ENCODE data around the gene AKAP7.
"Not testable (repeated sequence)": the region's sequence is repeated elsewhere in the genome, so short reads cannot be mapped to it uniquely, and the experiment has no call there.

Gene AKAP7

DNA sequence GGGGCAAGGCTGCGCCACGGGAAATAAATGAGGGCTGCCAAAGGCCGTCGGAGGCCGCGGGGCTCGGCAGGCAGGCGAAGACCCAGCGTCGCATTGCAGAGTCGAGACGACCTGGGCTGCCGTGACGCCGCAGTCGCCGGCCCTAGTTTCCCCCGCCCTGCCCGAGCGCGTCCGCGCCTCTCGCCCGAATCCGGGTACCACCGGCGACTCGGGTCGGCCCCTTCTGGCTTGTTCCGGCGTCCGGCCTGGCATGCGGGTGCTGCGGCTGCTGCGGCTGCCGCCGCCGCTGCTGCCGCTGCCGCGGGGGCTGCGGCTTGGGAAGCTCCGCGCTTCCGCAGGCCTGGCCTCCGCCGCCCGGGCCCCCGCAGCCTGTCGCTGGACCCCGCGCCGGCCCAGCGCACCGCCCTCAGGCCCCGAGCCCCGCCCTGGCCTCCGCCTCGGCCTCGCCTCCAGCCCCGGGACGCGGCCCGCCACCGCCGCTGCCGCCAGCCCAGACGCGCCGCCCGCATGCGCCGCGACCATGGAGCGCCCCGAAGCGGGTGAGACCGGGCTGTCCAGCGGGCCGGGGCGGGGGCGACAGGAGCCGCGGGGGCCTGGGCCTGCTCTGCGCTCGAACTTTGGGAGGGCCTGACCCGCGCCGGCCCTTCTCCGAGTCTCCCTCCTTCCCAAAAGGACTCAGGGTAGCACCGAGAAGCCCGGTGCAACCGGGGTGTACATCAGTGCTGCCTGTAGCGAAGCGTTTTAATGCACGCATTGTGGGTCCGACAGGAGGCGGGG is at the start of gene AKAP7:
Gene AKAP7 (plus strand): TSS at position 224 of the 777 bp plus-strand sequence. CDS start 297 bp downstream, at position 521.
- Mint-ChIP-seq H3K4me1 (peaks cover 30% of the 10 kb centered on the region), H3K27me3 (no peaks in the 10 kb centered on the region)

GRCh38 chr6:131090339-131090738 is 44.9 kb upstream of the AKAP7 start:
- not testable (repeated sequence) for H3K36me3 Mint-ChIP-seq (ENCODE audit: low read depth); DNase-seq; H3K27me3 Mint-ChIP-seq; H3K27ac Mint-ChIP-seq; H3K4me1 Mint-ChIP-seq; ATAC-seq; H3K4me3 Mint-ChIP-seq
- H3K9me3 Mint-ChIP-seq: peaks cover 16% of the 10 kb centered on the region

More for the DNA sequence above, at the start of gene AKAP7:
- peak within 1 kb of the TSS; percentile 96 for H3K27ac Mint-ChIP-seq
- H3K36me3 Mint-ChIP-seq (ENCODE audit: low read depth): no peaks in the 10 kb centered on the region
- H3K9me3 Mint-ChIP-seq: no peaks in the 10 kb centered on the region
- peak; percentile 84 for ATAC-seq
- peak within 1 kb of the TSS; percentile 90 for H3K4me3 Mint-ChIP-seq
- peak; percentile 70 for DNase-seq

DNA sequence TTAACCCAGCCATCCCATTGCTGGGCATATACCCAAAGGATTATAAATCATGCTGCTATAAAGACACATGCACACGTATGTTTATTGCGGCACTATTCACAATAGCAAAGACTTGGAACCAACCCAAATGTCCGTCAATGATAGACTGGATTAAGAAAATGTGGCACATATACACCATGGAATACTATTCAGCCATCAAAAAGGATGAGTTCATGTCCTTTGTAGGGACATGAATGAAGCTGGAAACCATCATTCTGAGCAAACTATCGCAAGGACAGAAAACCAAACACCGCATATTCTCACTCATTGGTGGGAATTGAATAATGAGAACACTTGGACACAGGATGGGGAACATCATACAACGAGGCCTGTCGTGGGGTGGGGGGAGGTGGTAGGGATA is 43.3 kb upstream of the AKAP7 start:
- H3K9me3 Mint-ChIP-seq: peaks cover 16% of the 10 kb centered on the region
- H3K4me1 Mint-ChIP-seq; H3K4me3 Mint-ChIP-seq; DNase-seq; H3K27ac Mint-ChIP-seq; H3K27me3 Mint-ChIP-seq; ATAC-seq; H3K36me3 Mint-ChIP-seq (ENCODE audit: low read depth): not testable (repeated sequence)

- Mint-ChIP-seq H3K4me3 (no peak overlapping the region), H3K27ac (no peak overlapping the region), H3K36me3 (ENCODE audit: low read depth) (peaks cover 2% of the 10 kb centered on the region), H3K4me1 (peaks cover 5% of the 10 kb centered on the region), H3K9me3 (peaks cover 12% of the 10 kb centered on the region), H3K27me3 (no peaks in the 10 kb centered on the region)
- DNase-seq (no peak), ATAC-seq (no peak)
Observed at GRCh38 chr6:131093334-131093733, 41.9 kb upstream of the AKAP7 start.

- DNase-seq (no peak), ATAC-seq (no peak)
- H3K27ac Mint-ChIP-seq: no peak overlapping the region
- H3K4me3 Mint-ChIP-seq: no peak overlapping the region
- H3K36me3 Mint-ChIP-seq (ENCODE audit: low read depth): peaks cover 3% of the 10 kb centered on the region
- H3K27me3 Mint-ChIP-seq: no peaks in the 10 kb centered on the region
- no peaks in the 10 kb centered on the region for H3K4me1 Mint-ChIP-seq
- peaks cover 9% of the 10 kb centered on the region for H3K9me3 Mint-ChIP-seq
Observed at GRCh38 chr6:131096786-131097185, 38.5 kb upstream of the AKAP7 start.

DNA sequence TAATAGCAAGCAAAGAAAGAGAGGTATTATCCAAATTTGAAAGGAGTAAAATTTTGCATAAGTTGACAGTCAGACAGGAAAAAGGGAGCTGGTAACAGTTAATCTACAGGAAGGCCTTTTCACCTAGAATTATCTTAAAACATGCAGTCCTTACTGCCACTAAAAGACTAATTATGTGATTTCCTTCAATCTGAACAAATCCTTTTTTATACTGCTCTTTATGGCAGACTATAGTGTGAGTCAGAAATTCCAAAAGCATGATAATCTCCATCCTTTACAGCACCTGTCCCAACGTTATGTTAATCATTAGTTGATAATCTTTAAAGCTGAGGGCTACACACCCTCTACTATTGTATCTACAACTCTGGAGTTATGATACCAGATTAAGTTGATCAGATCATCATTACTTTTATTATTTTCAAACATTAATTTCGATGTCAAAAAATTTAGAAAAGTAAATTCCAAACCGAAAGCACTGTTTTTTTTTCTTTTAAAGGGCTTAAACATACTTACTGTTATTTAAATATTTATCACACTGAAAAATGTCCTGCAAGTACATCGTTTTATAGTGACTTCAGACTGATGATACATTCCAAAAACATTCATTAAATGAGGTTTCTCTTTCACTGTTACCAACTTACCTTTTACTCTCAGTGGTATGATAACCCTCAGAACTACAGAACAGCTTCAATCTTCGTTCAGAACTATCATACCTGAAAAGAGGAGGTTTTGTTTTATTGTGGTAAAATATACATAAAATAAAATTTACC is 33.2 kb upstream of the AKAP7 start:
- no peaks in the 10 kb centered on the region for H3K4me1 Mint-ChIP-seq
- peaks cover 1% of the 10 kb centered on the region for H3K36me3 Mint-ChIP-seq (ENCODE audit: low read depth)
- no peak overlapping the region for H3K4me3 Mint-ChIP-seq
- ATAC-seq (no peak), DNase-seq (no peak)
- H3K9me3 Mint-ChIP-seq: no peaks in the 10 kb centered on the region
- H3K27me3 Mint-ChIP-seq: no peaks in the 10 kb centered on the region
- no peak overlapping the region for H3K27ac Mint-ChIP-seq

GRCh38 chr6:131103296-131103695 is 32.0 kb upstream of the AKAP7 start:
- no peak overlapping the region for H3K4me3 Mint-ChIP-seq
- peaks cover 3% of the 10 kb centered on the region for H3K4me1 Mint-ChIP-seq
- no peaks in the 10 kb centered on the region for H3K27me3 Mint-ChIP-seq
- ATAC-seq: no peak
- H3K27ac Mint-ChIP-seq: no peak overlapping the region
- DNase-seq: no peak
- no peaks in the 10 kb centered on the region for H3K9me3 Mint-ChIP-seq
- peaks cover 1% of the 10 kb centered on the region for H3K36me3 Mint-ChIP-seq (ENCODE audit: low read depth)

- Mint-ChIP-seq H3K4me3 (no peak overlapping the region), H3K27ac (no peak overlapping the region), H3K9me3 (no peaks in the 10 kb centered on the region), H3K27me3 (no peaks in the 10 kb centered on the region), H3K4me1 (peaks cover 5% of the 10 kb centered on the region), H3K36me3 (ENCODE audit: low read depth) (peaks cover 1% of the 10 kb centered on the region)
- DNase-seq (no peak), ATAC-seq (no peak)
Observed at GRCh38 chr6:131103901-131104300, 31.4 kb upstream of the AKAP7 start.

DNA sequence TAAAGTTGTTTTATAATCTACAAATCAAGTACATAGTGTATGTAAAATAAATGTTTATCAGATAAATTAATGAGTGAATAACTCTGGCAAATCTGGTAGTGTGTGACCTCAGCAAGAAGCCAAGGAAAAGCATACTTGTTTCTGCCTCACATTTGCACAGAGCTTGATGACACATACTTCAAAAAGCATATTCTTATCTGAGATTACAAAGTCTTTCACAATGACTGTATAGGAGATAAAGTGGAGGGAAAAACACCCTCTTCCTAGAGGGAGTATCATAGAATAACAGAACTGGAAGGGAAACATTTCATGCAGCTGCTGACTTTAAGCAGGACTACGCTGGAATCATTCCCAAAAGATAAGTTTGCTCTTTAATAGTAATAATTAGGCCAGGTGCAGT is 28.1 kb upstream of the AKAP7 start:
- no peak overlapping the region for H3K27ac Mint-ChIP-seq
- H3K4me1 Mint-ChIP-seq: peaks cover 7% of the 10 kb centered on the region
- ATAC-seq (no peak), DNase-seq (no peak)
- no peaks in the 10 kb centered on the region for H3K36me3 Mint-ChIP-seq (ENCODE audit: low read depth)
- H3K4me3 Mint-ChIP-seq: no peak overlapping the region
- no peaks in the 10 kb centered on the region for H3K27me3 Mint-ChIP-seq
- no peaks in the 10 kb centered on the region for H3K9me3 Mint-ChIP-seq

GRCh38 chr6:131112249-131112648 is 23.0 kb upstream of the AKAP7 start:
- no peaks in the 10 kb centered on the region for H3K27me3 Mint-ChIP-seq
- H3K4me1 Mint-ChIP-seq: peaks cover 7% of the 10 kb centered on the region
- no peak for DNase-seq
- no peak for ATAC-seq
- H3K4me3 Mint-ChIP-seq: no peak overlapping the region
- H3K27ac Mint-ChIP-seq: no peak overlapping the region
- no peaks in the 10 kb centered on the region for H3K36me3 Mint-ChIP-seq (ENCODE audit: low read depth)
- no peaks in the 10 kb centered on the region for H3K9me3 Mint-ChIP-seq

GRCh38 chr6:131115651-131116050 is 19.6 kb upstream of the AKAP7 start:
- H3K4me3 Mint-ChIP-seq: no peak overlapping the region
- H3K27ac Mint-ChIP-seq: no peak overlapping the region
- no peaks in the 10 kb centered on the region for H3K9me3 Mint-ChIP-seq
- ATAC-seq (no peak), DNase-seq (no peak)
- no peaks in the 10 kb centered on the region for H3K27me3 Mint-ChIP-seq
- no peaks in the 10 kb centered on the region for H3K36me3 Mint-ChIP-seq (ENCODE audit: low read depth)
- H3K4me1 Mint-ChIP-seq: no peaks in the 10 kb centered on the region

DNA sequence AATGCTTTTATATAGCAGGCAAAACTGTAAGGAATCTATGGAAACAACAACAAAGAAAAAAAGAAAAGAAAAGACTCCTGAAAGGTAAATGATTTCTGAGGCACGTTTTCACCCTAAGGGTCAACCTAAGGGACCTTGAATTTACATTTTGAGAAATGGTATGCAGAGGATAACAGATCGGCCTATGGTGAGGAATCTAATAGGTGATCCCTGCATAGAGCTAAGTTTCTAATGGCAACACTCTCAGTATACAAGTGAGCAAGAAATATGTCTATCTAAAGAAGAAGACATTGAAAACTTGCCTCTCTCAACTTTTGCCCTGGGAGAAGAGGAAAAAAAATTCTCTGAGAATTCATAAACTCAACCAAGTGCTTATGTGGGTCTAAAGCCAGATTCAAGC is 18.9 kb upstream of the AKAP7 start:
- H3K4me3 Mint-ChIP-seq: no peak overlapping the region
- H3K27me3 Mint-ChIP-seq: no peaks in the 10 kb centered on the region
- no peaks in the 10 kb centered on the region for H3K9me3 Mint-ChIP-seq
- H3K4me1 Mint-ChIP-seq: no peaks in the 10 kb centered on the region
- ATAC-seq (no peak), DNase-seq (no peak)
- H3K36me3 Mint-ChIP-seq (ENCODE audit: low read depth): no peaks in the 10 kb centered on the region
- no peak overlapping the region for H3K27ac Mint-ChIP-seq

DNA sequence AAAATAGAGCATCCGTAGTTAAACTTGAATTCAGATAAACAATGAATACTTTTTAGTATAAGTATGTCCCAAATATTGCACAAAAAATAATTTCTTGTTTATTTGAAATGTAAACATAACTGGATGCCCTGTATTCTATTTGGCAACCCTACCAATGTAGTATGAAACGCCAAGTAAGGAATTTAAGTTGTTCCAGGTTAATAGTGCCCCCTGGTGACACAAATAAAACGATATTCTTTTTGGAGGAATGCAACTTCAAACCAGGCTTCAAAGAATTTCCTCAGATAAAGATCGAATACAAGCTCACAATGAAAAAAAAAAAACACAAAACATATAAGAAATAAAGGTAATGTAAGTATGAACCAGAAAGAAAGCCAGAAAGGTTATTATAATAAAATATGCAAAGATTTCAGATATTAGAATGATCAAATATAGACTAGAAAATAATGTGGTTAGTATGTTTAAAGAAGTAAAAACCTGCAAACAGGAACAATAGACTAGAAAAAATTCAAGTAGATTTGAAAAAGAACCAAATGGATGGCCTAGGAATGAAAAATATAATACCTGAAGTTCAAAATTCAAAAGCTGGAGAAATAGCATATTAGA is 18.4 kb upstream of the AKAP7 start:
- no peaks in the 10 kb centered on the region for H3K4me1 Mint-ChIP-seq
- no peaks in the 10 kb centered on the region for H3K36me3 Mint-ChIP-seq (ENCODE audit: low read depth)
- no peak overlapping the region for H3K4me3 Mint-ChIP-seq
- no peak overlapping the region for H3K27ac Mint-ChIP-seq
- no peak for ATAC-seq
- H3K9me3 Mint-ChIP-seq: no peaks in the 10 kb centered on the region
- H3K27me3 Mint-ChIP-seq: no peaks in the 10 kb centered on the region
- no peak for DNase-seq

GRCh38 chr6:131117878-131118277 is 17.4 kb upstream of the AKAP7 start:
- H3K9me3 Mint-ChIP-seq: no peaks in the 10 kb centered on the region
- DNase-seq: no peak
- H3K27ac Mint-ChIP-seq: no peak overlapping the region
- ATAC-seq: no peak
- H3K36me3 Mint-ChIP-seq (ENCODE audit: low read depth): no peaks in the 10 kb centered on the region
- no peaks in the 10 kb centered on the region for H3K4me1 Mint-ChIP-seq
- H3K27me3 Mint-ChIP-seq: no peaks in the 10 kb centered on the region
- H3K4me3 Mint-ChIP-seq: no peak overlapping the region

- Mint-ChIP-seq H3K4me1 (no peaks in the 10 kb centered on the region), H3K9me3 (no peaks in the 10 kb centered on the region), H3K36me3 (ENCODE audit: low read depth) (no peaks in the 10 kb centered on the region), H3K27ac (no peak overlapping the region), H3K27me3 (no peaks in the 10 kb centered on the region), H3K4me3 (no peak overlapping the region)
- ATAC-seq (no peak), DNase-seq (no peak)
Observed at GRCh38 chr6:131122007-131122406, 13.3 kb upstream of the AKAP7 start.

All from activated naive CD8-positive, alpha-beta T cell treated with anti-CD3 and anti-CD28 coated beads, Interleukin-2, amount 50 U/mL, for 24 hours (primary cell).